Measurements from ENCODE around the gene PLEKHB1. TPM values are rescaled to one million over a fixed set of nuclear protein-coding genes. Genes with fewer than 3 reads are reported as not detected.

PLEKHB1 gene
- total RNA-seq, 5 donors from 2014 or later (not counting 1 experiment from before 2014, with no cell fraction given): 50.8 to 70.6 (median 61.1) TPM

GRCh38 chr11:73650400-73650799 is 4.0 kb downstream of the PLEKHB1 start:
- Mint-ChIP-seq H3K4me1 (peaks cover 24 to 30% (median 25%) of the 10 kb centered on the region in 3 donors), H3K27me3 (no peaks in the 10 kb centered on the region), H3K36me3 (peaks cover 12% of the 10 kb centered on the region), H3K27ac (no peak overlapping the region), H3K9me3 (no peaks in the 10 kb centered on the region), H3K4me3 (no peak overlapping the region)
- ATAC-seq (replicated peaks in 1 of 4) (no peak), DNase-seq (no peak)
- WGBS (ENCODE audit: insufficient coverage): 96% methylated on average over 11 of the region's 14 CpGs
- H3K27ac ChIP-seq (ENCODE audit: low read length): no peak overlapping the region
- H3K4me3 ChIP-seq (ENCODE audit: control insufficient read depth in 1 of 2, extremely low read depth in 1 of 2, low read length in 1 of 2): no peak overlapping the region
- POLR2A ChIA-PET: no interaction called here
- H3K27me3 ChIP-seq (replicated peaks in 1 of 2; ENCODE audit: control insufficient read depth in 2 of 2, extremely low read depth in 1 of 2, insufficient read depth in 2 of 2, low read length in 1 of 2): no peaks in the 10 kb centered on the region
- H3K4me1 ChIP-seq (ENCODE audit: control insufficient read depth in 1 of 2, extremely low read depth in 1 of 2, insufficient read depth in 2 of 2, low read length in 2 of 2): peaks cover 9 to 24% of the 10 kb centered on the region in 2 experiments
- CTCF ChIA-PET: no interaction called here
- H3K9me3 ChIP-seq: no peaks in the 10 kb centered on the region
- peaks cover 5 to 8% of the 10 kb centered on the region in 2 donors for H3K36me3 ChIP-seq (ENCODE audit: control insufficient read depth in 2 of 2, extremely low read depth in 1 of 2, insufficient read depth in 1 of 2, low read length in 1 of 2)

- CTCF ChIA-PET: interaction anchor here in 1 of 2 donors (0.6 kb wide), 1 partner anchor 345 kb away, joined by 5 read pairs; no protein-coding TSS in a partner anchor
- Mint-ChIP-seq H3K4me3 (no peak overlapping the region), H3K27ac (no peak overlapping the region), H3K27me3 (no peaks in the 10 kb centered on the region), H3K36me3 (peaks cover 17% of the 10 kb centered on the region), H3K4me1 (peaks cover 24 to 27% (median 25%) of the 10 kb centered on the region in 3 donors), H3K9me3 (no peaks in the 10 kb centered on the region)
- no peaks in the 10 kb centered on the region for H3K27me3 ChIP-seq (replicated peaks in 1 of 2; ENCODE audit: control insufficient read depth in 2 of 2, extremely low read depth in 1 of 2, insufficient read depth in 2 of 2, low read length in 1 of 2)
- WGBS (ENCODE audit: insufficient coverage): 50% methylated on average over 1 of the region's 5 CpGs
- H3K4me1 ChIP-seq (ENCODE audit: control insufficient read depth in 1 of 2, extremely low read depth in 1 of 2, insufficient read depth in 2 of 2, low read length in 2 of 2): peaks cover 9 to 24% of the 10 kb centered on the region in 2 experiments
- H3K9me3 ChIP-seq: no peaks in the 10 kb centered on the region
- DNase-seq: no peak
- POLR2A ChIA-PET: interaction anchor here in 1 of 2 donors (0.6 kb wide), 1 partner anchor 1654 kb away, joined by 3 read pairs; no protein-coding TSS in a partner anchor
- no peak overlapping the region for H3K27ac ChIP-seq (ENCODE audit: low read length)
- H3K4me3 ChIP-seq (ENCODE audit: control insufficient read depth in 1 of 2, extremely low read depth in 1 of 2, low read length in 1 of 2): no peak overlapping the region
- no peak for ATAC-seq (replicated peaks in 1 of 4)
- H3K36me3 ChIP-seq (ENCODE audit: control insufficient read depth in 2 of 2, extremely low read depth in 1 of 2, insufficient read depth in 1 of 2, low read length in 1 of 2): peaks cover 5 to 8% of the 10 kb centered on the region in 2 donors
Measured at GRCh38 chr11:73651252-73651651, 4.9 kb downstream of the PLEKHB1 start.

- Mint-ChIP-seq H3K4me1 (peaks cover 24 to 25% (median 25%) of the 10 kb centered on the region in 3 donors), H3K9me3 (no peaks in the 10 kb centered on the region), H3K27ac (peak overlapping the region in 1 of 2 donors; percentile 5), H3K27me3 (no peaks in the 10 kb centered on the region), H3K36me3 (peaks cover 18% of the 10 kb centered on the region), H3K4me3 (no peak overlapping the region)
- ChIA-PET CTCF (no interaction called here), POLR2A (no interaction called here)
- Histone ChIP-seq H3K36me3 (ENCODE audit: control insufficient read depth in 2 of 2, extremely low read depth in 1 of 2, insufficient read depth in 1 of 2, low read length in 1 of 2) (peaks cover 5 to 8% of the 10 kb centered on the region in 2 donors), H3K27me3 (replicated peaks in 1 of 2; ENCODE audit: control insufficient read depth in 2 of 2, extremely low read depth in 1 of 2, insufficient read depth in 2 of 2, low read length in 1 of 2) (no peaks in the 10 kb centered on the region), H3K9me3 (no peaks in the 10 kb centered on the region), H3K4me3 (ENCODE audit: control insufficient read depth in 1 of 2, extremely low read depth in 1 of 2, low read length in 1 of 2) (no peak overlapping the region), H3K27ac (ENCODE audit: low read length) (no peak overlapping the region), H3K4me1 (ENCODE audit: control insufficient read depth in 1 of 2, extremely low read depth in 1 of 2, insufficient read depth in 2 of 2, low read length in 2 of 2) (peaks cover 9 to 22% of the 10 kb centered on the region in 2 experiments)
- 81% methylated on average over 4 of the region's 9 CpGs for WGBS (ENCODE audit: insufficient coverage)
- no peak for ATAC-seq (replicated peaks in 1 of 4)
- DNase-seq: no peak
Measured at GRCh38 chr11:73651661-73652045, 5.3 kb downstream of the PLEKHB1 start.

- 81% methylated on average over 4 of the region's 8 CpGs for WGBS (ENCODE audit: insufficient coverage)
- no peak for ATAC-seq (replicated peaks in 1 of 4)
- CTCF ChIA-PET: no interaction called here
- Histone ChIP-seq H3K4me1 (ENCODE audit: control insufficient read depth in 1 of 2, extremely low read depth in 1 of 2, insufficient read depth in 2 of 2, low read length in 2 of 2) (peaks cover 3 to 16% of the 10 kb centered on the region in 2 experiments), H3K9me3 (no peaks in the 10 kb centered on the region), H3K27ac (ENCODE audit: low read length) (no peak overlapping the region), H3K36me3 (ENCODE audit: control insufficient read depth in 2 of 2, extremely low read depth in 1 of 2, insufficient read depth in 1 of 2, low read length in 1 of 2) (peaks cover 5 to 8% of the 10 kb centered on the region in 2 donors), H3K27me3 (replicated peaks in 1 of 2; ENCODE audit: control insufficient read depth in 2 of 2, extremely low read depth in 1 of 2, insufficient read depth in 2 of 2, low read length in 1 of 2) (no peaks in the 10 kb centered on the region), H3K4me3 (ENCODE audit: control insufficient read depth in 1 of 2, extremely low read depth in 1 of 2, low read length in 1 of 2) (no peak overlapping the region)
- POLR2A ChIA-PET: no interaction called here
- Mint-ChIP-seq H3K36me3 (peaks cover 18% of the 10 kb centered on the region), H3K27me3 (no peaks in the 10 kb centered on the region), H3K4me1 (peaks cover 18 to 20% (median 19%) of the 10 kb centered on the region in 3 donors), H3K4me3 (no peak overlapping the region), H3K27ac (peak overlapping the region in 1 of 2 donors; percentile 5), H3K9me3 (no peaks in the 10 kb centered on the region)
- DNase-seq: no peak
Measured at GRCh38 chr11:73652046-73652730, 5.8 kb downstream of the PLEKHB1 start.

GRCh38 chr11:73652856-73653559 is 6.6 kb downstream of the PLEKHB1 start:
- H3K4me3 Mint-ChIP-seq: no peak overlapping the region
- H3K4me3 ChIP-seq (ENCODE audit: control insufficient read depth in 1 of 2, extremely low read depth in 1 of 2, low read length in 1 of 2): no peak overlapping the region
- peaks cover 0 to 8% of the 10 kb centered on the region in 2 experiments for H3K4me1 ChIP-seq (ENCODE audit: control insufficient read depth in 1 of 2, extremely low read depth in 1 of 2, insufficient read depth in 2 of 2, low read length in 2 of 2)
- no peak overlapping the region for H3K27ac ChIP-seq (ENCODE audit: low read length)
- CTCF ChIA-PET: no interaction called here
- H3K9me3 Mint-ChIP-seq: no peaks in the 10 kb centered on the region
- peaks cover 10 to 12% (median 11%) of the 10 kb centered on the region in 3 donors for H3K4me1 Mint-ChIP-seq
- H3K36me3 ChIP-seq (ENCODE audit: control insufficient read depth in 2 of 2, extremely low read depth in 1 of 2, insufficient read depth in 1 of 2, low read length in 1 of 2): peaks cover 5 to 8% of the 10 kb centered on the region in 2 donors
- H3K27ac Mint-ChIP-seq: no peak overlapping the region
- peaks cover 18% of the 10 kb centered on the region for H3K36me3 Mint-ChIP-seq
- WGBS (ENCODE audit: insufficient coverage): 100% methylated on average over 2 of the region's 6 CpGs
- DNase-seq (no peak), ATAC-seq (replicated peaks in 1 of 4) (no peak)
- no peaks in the 10 kb centered on the region for H3K9me3 ChIP-seq
- no peaks in the 10 kb centered on the region for H3K27me3 Mint-ChIP-seq
- POLR2A ChIA-PET: interaction anchor here in 1 of 2 donors (1.0 kb wide), 1 partner anchor 496 kb away, joined by 3 read pairs; no protein-coding TSS in a partner anchor
- no peaks in the 10 kb centered on the region for H3K27me3 ChIP-seq (replicated peaks in 1 of 2; ENCODE audit: control insufficient read depth in 2 of 2, extremely low read depth in 1 of 2, insufficient read depth in 2 of 2, low read length in 1 of 2)

GRCh38 chr11:73653996-73654395 is 7.6 kb downstream of the PLEKHB1 start:
- peaks cover 21% of the 10 kb centered on the region for H3K36me3 Mint-ChIP-seq
- DNase-seq: no peak
- WGBS (ENCODE audit: insufficient coverage): 100% methylated on average over 1 of the region's 5 CpGs
- no peak overlapping the region for H3K27ac Mint-ChIP-seq
- Histone ChIP-seq H3K4me3 (ENCODE audit: control insufficient read depth in 1 of 2, extremely low read depth in 1 of 2, low read length in 1 of 2) (no peak overlapping the region), H3K36me3 (ENCODE audit: control insufficient read depth in 2 of 2, extremely low read depth in 1 of 2, insufficient read depth in 1 of 2, low read length in 1 of 2) (peaks cover 5 to 8% of the 10 kb centered on the region in 2 donors), H3K27me3 (replicated peaks in 1 of 2; ENCODE audit: control insufficient read depth in 2 of 2, extremely low read depth in 1 of 2, insufficient read depth in 2 of 2, low read length in 1 of 2) (no peaks in the 10 kb centered on the region), H3K4me1 (ENCODE audit: control insufficient read depth in 1 of 2, extremely low read depth in 1 of 2, insufficient read depth in 2 of 2, low read length in 2 of 2) (no peaks in the 10 kb centered on the region), H3K27ac (ENCODE audit: low read length) (no peak overlapping the region), H3K9me3 (no peaks in the 10 kb centered on the region)
- no peak for ATAC-seq (replicated peaks in 1 of 4)
- CTCF ChIA-PET: no interaction called here
- H3K9me3 Mint-ChIP-seq: no peaks in the 10 kb centered on the region
- no peak overlapping the region for H3K4me3 Mint-ChIP-seq
- H3K4me1 Mint-ChIP-seq: peaks cover 4 to 7% (median 7%) of the 10 kb centered on the region in 3 donors
- POLR2A ChIA-PET: no interaction called here
- H3K27me3 Mint-ChIP-seq: no peaks in the 10 kb centered on the region
